Stimulated activated naive B cell treated with anti-CD40 and anti-IgM and Interleukin-4, amounts not matched to agents 10 μg/mL and 1 μg/mL and 100 μg/mL, for 72 hours (primary cell): ENCODE results near the gene GLYAT.

Experiments used
- ATAC-seq, 2 donors: fragments of 150-1000 bp; cut with Tn5 transposase; replicated peaks; 2 replicates each; pipeline ENCODE4 v1.10.0; 2021; ENCODE audit warnings: moderate library complexity in 1 of 2
- DNase-seq: peaks from one replicate; pipeline ENCODE4 v3.0.0; 2021
- H3K27ac Mint-ChIP-seq: one replicate; pipeline ENCODE4 v1.8.0; 2022; ENCODE audit warnings: mild to moderate bottlenecking, mixed read lengths
- H3K27me3 Mint-ChIP-seq, 2 donors: one replicate each; pipeline ENCODE4 v1.8.0; 2022; ENCODE audit warnings: mixed read lengths in 2 of 2
- H3K36me3 Mint-ChIP-seq, 2 donors: one replicate each; pipeline ENCODE4 v1.8.0; 2022; ENCODE audit warnings: mixed read lengths in 2 of 2, mild to moderate bottlenecking in 1 of 2
- H3K4me1 Mint-ChIP-seq, 2 donors: one replicate each; pipeline ENCODE4 v1.8.0; 2022; ENCODE audit warnings: mixed read lengths in 2 of 2, mild to moderate bottlenecking in 1 of 2
- H3K4me3 Mint-ChIP-seq, 2 donors: one replicate each; pipeline ENCODE4 v1.8.0; 2022; ENCODE audit warnings: mild to moderate bottlenecking in 2 of 2, mixed read lengths in 2 of 2, moderate library complexity in 1 of 2
- H3K9me3 Mint-ChIP-seq, 2 donors: one replicate each; pipeline ENCODE4 v1.8.0; 2022; ENCODE audit warnings: mixed read lengths in 2 of 2, mild to moderate bottlenecking in 1 of 2

Gene GLYAT

DNA sequence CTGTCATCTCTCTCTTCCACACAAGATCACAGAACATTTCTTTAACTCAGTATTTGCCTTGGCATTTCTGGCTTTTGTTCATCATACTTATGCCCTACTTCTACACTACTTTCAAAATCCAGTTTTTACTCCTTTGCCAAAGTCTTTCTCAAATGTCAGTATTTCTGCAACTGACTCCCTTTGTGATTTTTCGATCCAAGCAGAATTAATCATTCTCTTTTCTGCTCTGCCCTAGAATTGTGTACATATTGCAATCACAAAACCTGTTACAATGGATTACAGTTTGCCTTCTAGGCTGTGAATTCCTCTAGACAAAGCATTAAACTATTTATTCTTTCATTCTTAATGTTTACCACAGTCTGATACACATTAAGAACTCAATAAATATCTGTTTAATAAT, 33.3 kb upstream of the GLYAT start:
- Mint-ChIP-seq H3K27me3 (peaks cover 4 to 15% of the 10 kb centered on the region in 2 donors), H3K9me3 (no peaks in the 10 kb centered on the region), H3K4me1 (no peaks in the 10 kb centered on the region), H3K4me3 (no peak overlapping the region), H3K36me3 (no peaks in the 10 kb centered on the region), H3K27ac (no peak overlapping the region)
- DNase-seq: no peak
- ATAC-seq: no peak

GRCh38 chr11:58763120-58763490, 31.4 kb upstream of the GLYAT start:
- Mint-ChIP-seq H3K9me3 (no peaks in the 10 kb centered on the region), H3K4me1 (no peaks in the 10 kb centered on the region)

GRCh38 chr11:58762284-58763119, 30.8 kb upstream of the GLYAT start:
- no peak for DNase-seq
- Mint-ChIP-seq H3K27me3 (peaks cover 4 to 10% of the 10 kb centered on the region in 2 donors), H3K27ac (no peak overlapping the region), H3K36me3 (no peaks in the 10 kb centered on the region), H3K9me3 (no peaks in the 10 kb centered on the region), H3K4me3 (no peak overlapping the region), H3K4me1 (no peaks in the 10 kb centered on the region)
- no peak for ATAC-seq

More at GRCh38 chr11:58763120-58763490, 31.4 kb upstream of the GLYAT start:
- H3K4me3 Mint-ChIP-seq: no peak overlapping the region
- H3K27me3 Mint-ChIP-seq: peaks cover 4 to 10% of the 10 kb centered on the region in 2 donors
- DNase-seq (no peak), ATAC-seq (no peak)
- H3K36me3 Mint-ChIP-seq: no peaks in the 10 kb centered on the region
- H3K27ac Mint-ChIP-seq: no peak overlapping the region

GRCh38 chr11:58757439-58757838, 25.7 kb upstream of the GLYAT start:
- no peak overlapping the region for H3K4me3 Mint-ChIP-seq
- ATAC-seq: no peak
- no peaks in the 10 kb centered on the region for H3K9me3 Mint-ChIP-seq

DNA sequence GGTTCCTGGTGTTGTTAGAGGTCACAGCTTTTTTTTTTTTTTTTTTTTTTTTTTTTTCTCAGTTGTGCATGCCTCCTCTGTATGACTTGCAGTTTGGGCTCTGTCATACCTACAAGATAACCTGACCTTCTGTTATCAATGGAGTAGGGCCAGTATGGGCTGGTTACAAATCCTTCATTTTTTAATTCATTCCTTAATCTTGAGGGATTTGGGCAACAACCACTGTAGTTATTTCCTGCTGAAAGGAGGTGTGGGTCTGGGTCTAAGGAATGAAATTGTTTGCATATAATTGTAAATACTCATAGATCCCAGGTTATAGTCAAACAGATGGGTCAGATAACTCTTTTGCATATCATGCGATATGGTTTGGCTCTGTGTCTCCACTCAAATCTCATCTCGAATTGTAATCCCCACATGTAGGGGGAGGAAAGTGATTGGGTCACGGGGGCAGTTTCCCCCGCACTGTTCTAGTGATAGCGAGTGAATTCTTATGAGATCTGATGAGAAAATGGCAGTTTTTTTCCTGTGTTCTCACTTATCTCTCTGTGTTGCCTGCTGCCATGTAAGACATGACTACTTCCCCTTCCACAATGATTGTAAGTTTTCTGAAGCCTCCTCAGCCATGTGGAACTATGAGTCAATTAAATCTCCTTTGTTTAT, 14.1 kb upstream of the GLYAT start:
- DNase-seq: no peak
- Mint-ChIP-seq H3K9me3 (peaks cover 9 to 11% of the 10 kb centered on the region in 2 donors), H3K27ac (no peak overlapping the region), H3K4me1 (no peaks in the 10 kb centered on the region), H3K27me3 (peaks cover 16 to 20% of the 10 kb centered on the region in 2 donors), H3K36me3 (peaks cover 2 to 3% of the 10 kb centered on the region in 2 donors), H3K4me3 (no peak overlapping the region)
- ATAC-seq: peak; percentile 31 to 45

More at GRCh38 chr11:58757439-58757838, 25.7 kb upstream of the GLYAT start:
- no peak for DNase-seq
- Mint-ChIP-seq H3K4me1 (no peaks in the 10 kb centered on the region), H3K27ac (no peak overlapping the region), H3K36me3 (no peaks in the 10 kb centered on the region), H3K27me3 (peaks cover 5 to 6% of the 10 kb centered on the region in 2 donors)

GRCh38 chr11:58744988-58745704, 13.4 kb upstream of the GLYAT start:
- Mint-ChIP-seq H3K36me3 (peaks cover 4 to 6% of the 10 kb centered on the region in 2 donors), H3K27ac (no peak overlapping the region), H3K27me3 (peaks cover 21 to 24% of the 10 kb centered on the region in 2 donors), H3K4me3 (no peak overlapping the region), H3K9me3 (peaks cover 13 to 17% of the 10 kb centered on the region in 2 donors), H3K4me1 (no peaks in the 10 kb centered on the region)
- DNase-seq (no peak), ATAC-seq (no peak)

GRCh38 chr11:58742981-58743880, 11.5 kb upstream of the GLYAT start:
- ATAC-seq (no peak), DNase-seq (no peak)
- Mint-ChIP-seq H3K4me3 (no peak overlapping the region), H3K9me3 (peaks cover 13 to 17% of the 10 kb centered on the region in 2 donors), H3K27ac (no peak overlapping the region), H3K4me1 (no peaks in the 10 kb centered on the region), H3K36me3 (peaks cover 4 to 6% of the 10 kb centered on the region in 2 donors), H3K27me3 (peaks cover 21 to 27% of the 10 kb centered on the region in 2 donors)

GRCh38 chr11:58742140-58742539, 10.4 kb upstream of the GLYAT start:
- no peak for ATAC-seq

DNA sequence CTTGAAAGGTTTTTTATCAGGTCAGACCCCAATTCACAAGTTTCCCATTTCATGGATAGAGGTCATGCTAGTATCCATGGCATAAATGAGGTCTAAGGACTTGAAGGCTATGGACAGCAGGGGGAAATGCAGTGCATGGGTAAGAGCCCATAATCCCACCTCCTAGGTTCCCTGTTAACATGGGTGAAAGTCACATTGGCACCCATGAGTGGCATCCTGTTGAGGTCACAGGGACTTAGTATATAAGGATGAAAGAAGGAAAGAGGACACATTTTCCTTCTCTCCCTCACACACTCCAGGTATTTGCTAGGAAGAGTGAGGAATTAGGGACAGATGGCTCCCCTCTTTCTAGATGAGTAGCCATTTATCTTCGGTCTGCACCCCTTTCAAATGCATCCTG, 9.4 kb upstream of the GLYAT start:
- ATAC-seq (no peak), DNase-seq (no peak)
- Mint-ChIP-seq H3K4me3 (no peak overlapping the region), H3K27me3 (peaks cover 18 to 27% of the 10 kb centered on the region in 2 donors), H3K36me3 (peaks cover 4 to 6% of the 10 kb centered on the region in 2 donors), H3K4me1 (no peaks in the 10 kb centered on the region), H3K27ac (no peak overlapping the region), H3K9me3 (peaks cover 13 to 17% of the 10 kb centered on the region in 2 donors)

More at GRCh38 chr11:58742140-58742539, 10.4 kb upstream of the GLYAT start:
- peaks cover 18 to 27% of the 10 kb centered on the region in 2 donors for H3K27me3 Mint-ChIP-seq
- no peak overlapping the region for H3K27ac Mint-ChIP-seq
- peaks cover 4 to 6% of the 10 kb centered on the region in 2 donors for H3K36me3 Mint-ChIP-seq
- H3K9me3 Mint-ChIP-seq: peaks cover 13 to 17% of the 10 kb centered on the region in 2 donors
- no peak overlapping the region for H3K4me3 Mint-ChIP-seq
- no peaks in the 10 kb centered on the region for H3K4me1 Mint-ChIP-seq
- no peak for DNase-seq

DNA sequence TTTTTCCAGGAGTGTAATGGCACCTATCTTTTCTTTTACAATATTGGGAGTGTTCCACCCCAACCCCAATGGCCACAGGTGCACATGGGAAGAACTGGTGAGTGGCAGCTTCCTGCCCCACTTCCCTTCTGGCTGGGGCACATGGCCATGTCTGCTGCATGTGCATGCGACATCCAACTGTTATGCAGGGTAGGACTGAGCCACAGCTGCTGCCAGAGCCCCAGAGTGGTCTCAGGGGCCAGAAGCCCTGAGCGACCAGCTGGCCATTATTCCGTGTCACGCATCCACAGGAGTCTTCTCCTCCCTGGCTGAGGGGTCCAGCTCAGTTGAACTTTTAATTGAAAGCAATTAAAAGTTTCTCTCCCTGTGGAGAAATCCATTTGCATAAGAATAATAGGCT, 8.7 kb upstream of the GLYAT start:
- H3K4me1 Mint-ChIP-seq: no peaks in the 10 kb centered on the region
- H3K36me3 Mint-ChIP-seq: peaks cover 4 to 6% of the 10 kb centered on the region in 2 donors
- no peak overlapping the region for H3K27ac Mint-ChIP-seq
- no peak for DNase-seq
- ATAC-seq: no peak
- peaks cover 18 to 27% of the 10 kb centered on the region in 2 donors for H3K27me3 Mint-ChIP-seq
- no peak overlapping the region for H3K4me3 Mint-ChIP-seq
- peaks cover 13 to 17% of the 10 kb centered on the region in 2 donors for H3K9me3 Mint-ChIP-seq

DNA sequence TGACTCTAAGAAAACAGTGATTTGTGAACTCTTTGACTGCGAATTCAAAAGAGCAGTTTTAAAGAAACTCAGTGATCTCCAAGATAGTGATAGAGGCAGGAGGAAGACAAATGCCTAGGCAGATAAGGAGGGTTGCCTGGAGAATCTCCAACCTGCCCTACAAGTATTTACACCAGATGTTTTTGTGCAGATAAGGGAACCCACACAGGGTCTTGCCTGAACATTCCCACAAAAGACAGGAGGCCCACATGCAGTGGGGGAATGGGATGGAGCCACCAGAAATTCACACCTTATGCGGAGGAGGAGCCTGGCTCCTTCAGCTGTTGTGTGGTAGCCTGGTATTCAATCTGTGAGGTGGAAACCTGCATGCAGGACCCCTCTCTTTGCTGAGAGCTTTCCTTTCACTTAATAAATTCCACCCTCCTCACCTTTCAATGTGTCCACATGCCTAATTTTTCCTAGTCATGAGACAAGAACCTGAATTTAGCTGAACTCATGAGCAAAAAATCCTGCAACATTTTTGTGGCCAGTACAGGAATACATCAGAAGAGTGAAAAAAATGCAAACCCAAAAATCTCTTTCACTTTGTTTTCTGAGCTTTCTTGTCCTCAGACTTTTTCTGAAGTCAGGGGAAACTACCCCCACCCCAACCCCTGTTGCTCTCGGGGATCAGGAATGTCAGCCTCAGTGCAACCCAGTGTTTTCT, 8.1 kb upstream of the GLYAT start:
- ATAC-seq: no peak
- Mint-ChIP-seq H3K27ac (no peak overlapping the region), H3K4me3 (no peak overlapping the region), H3K36me3 (peaks cover 4 to 6% of the 10 kb centered on the region in 2 donors), H3K9me3 (peaks cover 12 to 17% of the 10 kb centered on the region in 2 donors), H3K4me1 (no peaks in the 10 kb centered on the region), H3K27me3 (peaks cover 18 to 27% of the 10 kb centered on the region in 2 donors)
- no peak for DNase-seq

DNA sequence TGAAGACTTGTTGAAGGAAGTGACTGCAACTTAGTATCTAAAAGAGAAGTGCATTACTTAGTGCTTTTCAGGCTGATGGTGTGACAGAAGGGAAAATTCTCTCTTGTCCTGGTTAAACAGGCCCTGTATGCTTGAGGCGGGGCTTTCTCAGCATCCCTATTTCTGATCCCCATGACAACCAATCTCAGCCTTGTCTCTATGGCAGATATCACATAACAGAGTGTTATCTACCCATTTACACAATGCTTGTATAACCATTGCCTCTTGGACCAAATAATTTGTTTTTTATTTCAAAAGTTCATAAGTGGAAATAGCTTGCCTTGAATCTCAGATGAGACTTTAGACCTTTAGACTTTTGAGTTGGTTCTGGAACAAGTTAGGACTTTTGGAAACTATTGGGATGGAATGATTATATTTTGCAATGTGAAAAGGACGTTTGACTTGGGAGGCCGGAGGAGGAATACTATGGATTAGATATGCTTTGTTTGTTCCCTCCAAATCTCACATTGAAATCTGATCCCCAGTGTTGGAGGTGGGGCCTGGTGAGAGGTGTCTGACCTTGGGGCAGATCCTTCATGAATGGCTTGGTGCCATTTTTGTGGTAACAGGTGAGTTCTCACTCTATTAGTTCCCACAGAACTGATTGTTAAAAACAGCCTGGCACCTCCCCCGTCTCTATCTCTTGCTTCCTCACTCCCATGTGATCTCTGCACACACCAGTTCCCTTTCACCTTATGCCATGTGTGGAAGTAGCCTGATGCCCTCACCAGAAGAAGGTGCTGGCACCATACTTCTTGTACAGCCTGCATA, 3.1 kb upstream of the GLYAT start:
- no peak overlapping the region for H3K4me3 Mint-ChIP-seq
- H3K27me3 Mint-ChIP-seq: peaks cover 0 to 13% of the 10 kb centered on the region in 2 donors
- no peaks in the 10 kb centered on the region for H3K9me3 Mint-ChIP-seq
- H3K27ac Mint-ChIP-seq: no peak overlapping the region
- no peak for ATAC-seq
- no peak for DNase-seq
- no peaks in the 10 kb centered on the region for H3K4me1 Mint-ChIP-seq
- no peaks in the 10 kb centered on the region for H3K36me3 Mint-ChIP-seq
